DOHH2 (cell line): Measurements from ENCODE around the gene ENTPD3.

Experiments used
- EZH2phosphoT487 ChIP-seq: fragments of 200-600 bp; sonication (generic); IDR thresholded peaks from 2 replicates; pipeline ENCODE4 v1.6.1; 2017; ENCODE audit warnings: borderline replicate concordance, mild to moderate bottlenecking, antibody characterized with exemption, low read length, moderate library complexity, mixed read lengths
- TF ChIP-seq, protein P1 (sequence below): fragments of 200-600 bp; sonication (generic); IDR thresholded peaks from one replicate; pipeline ENCODE4 v1.5.1; 2014; ENCODE audit warnings: antibody characterized with exemption, mild to moderate bottlenecking, low read depth, low read length; ENCODE audit not compliant: poor library complexity, severe bottlenecking

GRCh38 chr3:40465111-40465407 lies 78.1 kb downstream of the ENTPD3 start:
- TF ChIP-seq, protein P1, sequence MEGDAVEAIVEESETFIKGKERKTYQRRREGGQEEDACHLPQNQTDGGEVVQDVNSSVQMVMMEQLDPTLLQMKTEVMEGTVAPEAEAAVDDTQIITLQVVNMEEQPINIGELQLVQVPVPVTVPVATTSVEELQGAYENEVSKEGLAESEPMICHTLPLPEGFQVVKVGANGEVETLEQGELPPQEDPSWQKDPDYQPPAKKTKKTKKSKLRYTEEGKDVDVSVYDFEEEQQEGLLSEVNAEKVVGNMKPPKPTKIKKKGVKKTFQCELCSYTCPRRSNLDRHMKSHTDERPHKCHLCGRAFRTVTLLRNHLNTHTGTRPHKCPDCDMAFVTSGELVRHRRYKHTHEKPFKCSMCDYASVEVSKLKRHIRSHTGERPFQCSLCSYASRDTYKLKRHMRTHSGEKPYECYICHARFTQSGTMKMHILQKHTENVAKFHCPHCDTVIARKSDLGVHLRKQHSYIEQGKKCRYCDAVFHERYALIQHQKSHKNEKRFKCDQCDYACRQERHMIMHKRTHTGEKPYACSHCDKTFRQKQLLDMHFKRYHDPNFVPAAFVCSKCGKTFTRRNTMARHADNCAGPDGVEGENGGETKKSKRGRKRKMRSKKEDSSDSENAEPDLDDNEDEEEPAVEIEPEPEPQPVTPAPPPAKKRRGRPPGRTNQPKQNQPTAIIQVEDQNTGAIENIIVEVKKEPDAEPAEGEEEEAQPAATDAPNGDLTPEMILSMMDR = no peak
- TF ChIP-seq EZH2phosphoT487 = no peak
